HCT116 (cell line): ENCODE results near the gene SPTBN4.

ENCODE experiments used
- CEBPB ChIP-seq: IDR thresholded peaks from 2 replicates; pipeline ENCODE4 v1.6.1; 2012; ENCODE audit warnings: low read depth
- CTCF ChIP-seq, 3 experiments: fragments of 200-600 bp in 1 of 3; sonication (generic) in 1 of 3; IDR thresholded peaks in 2 of 3; conservative IDR thresholded peaks in 1 of 3; 2 replicates each; pipeline ENCODE4 v1.5.1; 2012 to 2017; ENCODE audit warnings: low read depth in 2 of 3, low read length in 2 of 3, antibody characterized with exemption in 1 of 3, borderline replicate concordance in 1 of 3, control low read depth in 1 of 3, mild to moderate bottlenecking in 1 of 3, mixed read lengths in 1 of 3, mixed run types in 1 of 3, moderate library complexity in 1 of 3; ENCODE audit not compliant: insufficient read depth in 1 of 3
- EZH2 ChIP-seq: fragments of 200-600 bp; sonication (generic); IDR thresholded peaks from 2 replicates; pipeline ENCODE4 v1.6.1; 2017; ENCODE audit warnings: antibody characterized with exemption, mixed run types
- MAX ChIP-seq: IDR thresholded peaks from 2 replicates; pipeline ENCODE4 v1.6.1; 2012
- POLR2A ChIP-seq: IDR thresholded peaks from 2 replicates; pipeline ENCODE4 v1.7.0; 2011; ENCODE audit warnings: borderline replicate concordance; ENCODE audit not compliant: insufficient read depth, insufficient read length; ENCODE audit errors: extremely low read depth
- RAD21 ChIP-seq: IDR thresholded peaks from 2 replicates; pipeline ENCODE4 v1.6.1; 2012; ENCODE audit warnings: low read depth, mild to moderate bottlenecking
- SIN3A ChIP-seq: IDR thresholded peaks from 2 replicates; pipeline ENCODE4 v1.6.1; 2012; ENCODE audit warnings: low read depth
- SP1 ChIP-seq: IDR thresholded peaks from 2 replicates; pipeline ENCODE4 v1.6.1; 2012; ENCODE audit warnings: low read depth
- SRF ChIP-seq: IDR thresholded peaks from 2 replicates; pipeline ENCODE4 v1.6.1; 2012; ENCODE audit warnings: low read depth
- ZFX ChIP-seq: fragments of 450-650 bp; IDR thresholded peaks from 2 replicates; pipeline ENCODE4 v1.6.1; 2017
- ZNF274 ChIP-seq: fragments of 200-500 bp; sonication (Bioruptor generic); IDR thresholded peaks from 2 replicates; pipeline ENCODE4 v1.6.1; 2014; ENCODE audit warnings: mild to moderate bottlenecking, low read depth, low read length, inconsistent platforms

GRCh38 chr19:40594255-40594654 is 127.5 kb downstream of the SPTBN4 start:
- no peak for TF ChIP-seq SRF
- TF ChIP-seq ZNF274 = no peak
- no peak for TF ChIP-seq POLR2A
- no peak for TF ChIP-seq EZH2
- TF ChIP-seq CTCF (IDR thresholded peaks at IDR 0.05 in 2 of 3, conservative IDR thresholded peaks at IDR 0.05 in 1 of 3; ENCODE audit: borderline replicate concordance in 1 of 3, insufficient read depth in 1 of 3, low read depth in 2 of 3, low read length in 2 of 3) = no peak
- TF ChIP-seq MAX = no peak
- TF ChIP-seq SP1 = no peak
- no peak for TF ChIP-seq SIN3A
- no peak for TF ChIP-seq RAD21
- no peak for TF ChIP-seq CEBPB
- no peak for TF ChIP-seq ZFX
